Endothelial cell of umbilical vein (primary cell): ENCODE results near the gene SYNM. TPM values are rescaled to one million over a fixed set of nuclear protein-coding genes. Genes with fewer than 3 reads are reported as not detected.

Experiments
- BruUV-seq: library from RNA; stranded (reverse); fragments of 400-500 nt; replicated peaks from 2 replicates; lab custom pipeline; 2021; lab: Mats Ljungman, UMichigan
- CTCF ChIA-PET: fragments of 300-600, 350-600 bp; sonication (Branson Sonifier 250); formaldehyde crosslinking; loops from one replicate; lab custom pipeline; 2021; ENCODE audit warnings: antibody characterized with exemption, inconsistent platforms; lab: Charles Lee
- POLR2A ChIA-PET: fragments of 300-600, 350-600 bp; sonication (Branson Sonifier 250); formaldehyde crosslinking; loops from one replicate; lab custom pipeline; 2021; ENCODE audit warnings: antibody characterized with exemption, inconsistent platforms; lab: Charles Lee
- DNase-seq: peaks from one replicate; pipeline ENCODE4 v3.0.0-alpha.2; 2011; ENCODE audit warnings: low read depth, low spot score
- FAIRE-seq: peaks from 2 replicates; lab custom pipeline; 2011; peaks lifted over from hg19 to GRCh38; lab: Jason Lieb, UNC
- H2AFZ ChIP-seq: 2 replicates; pipeline ENCODE4 v1.6.0; 2012; ENCODE audit warnings: low read depth, low read length, control low read depth, inconsistent platforms
- H3K27ac ChIP-seq: 2 replicates; pipeline ENCODE4 v1.5.1; 2011; ENCODE audit warnings: low read depth, mild to moderate bottlenecking, control low read depth, low read length, moderate library complexity; ENCODE audit not compliant: insufficient read depth
- H3K27me3 ChIP-seq, 2 experiments: 2 replicates each; pipeline versions ENCODE4 v1.6.0 to v1.6.1; 2011; ENCODE audit warnings: low read length in 2 of 2, mixed read lengths in 1 of 2; ENCODE audit not compliant: control insufficient read depth in 2 of 2, insufficient read depth in 2 of 2
- H3K36me3 ChIP-seq, 2 experiments: 2 replicates in 1 of 2; 3 replicates in 1 of 2; pipeline ENCODE4 v1.5.1; 2011; ENCODE audit warnings: low read length in 2 of 2, mild to moderate bottlenecking in 1 of 2, moderate library complexity in 1 of 2; ENCODE audit not compliant: control insufficient read depth in 2 of 2, insufficient read depth in 2 of 2; ENCODE audit errors: extremely low read depth in 1 of 2
- H3K4me1 ChIP-seq: 3 replicates; pipeline ENCODE4 v1.5.1; 2011; ENCODE audit warnings: mild to moderate bottlenecking, low read length; ENCODE audit not compliant: control insufficient read depth, insufficient read depth; ENCODE audit errors: extremely low read depth
- H3K4me2 ChIP-seq: 2 replicates; pipeline ENCODE4 v1.6.1; 2011; ENCODE audit warnings: low read length, control low read depth, mixed read lengths; ENCODE audit not compliant: insufficient read depth
- H3K4me3 ChIP-seq, 3 experiments: fragments of 200-600 bp in 1 of 3; sonication (generic), shearing (Covaris generic) in 1 of 3; replicated peaks in 1 of 3; 2 replicates each; pipeline ENCODE4 v1.5.1; 2011 to 2016; ENCODE audit warnings: control low read depth in 3 of 3, low read length in 3 of 3, mild to moderate bottlenecking in 2 of 3, inconsistent platforms in 1 of 3, low read depth in 1 of 3, moderate library complexity in 1 of 3; ENCODE audit not compliant: insufficient read depth in 1 of 3
- H3K79me2 ChIP-seq: 2 replicates; pipeline ENCODE4 v1.6.0; 2012; ENCODE audit warnings: low read length, inconsistent platforms; ENCODE audit not compliant: control insufficient read depth, insufficient read depth
- H3K9ac ChIP-seq: replicated peaks from 2 replicates; pipeline ENCODE3; 2011; ENCODE audit warnings: low read length, control low read depth; ENCODE audit not compliant: insufficient read depth; ENCODE audit errors: extremely low read depth
- H3K9me1 ChIP-seq: replicated peaks from 3 replicates; pipeline ENCODE4 v1.6.0; 2011; ENCODE audit warnings: mild to moderate bottlenecking, low read length; ENCODE audit not compliant: control insufficient read depth, insufficient read depth; ENCODE audit errors: extremely low read depth
- H3K9me3 ChIP-seq: replicated peaks from 2 replicates; pipeline ENCODE4 v1.5.1; 2012; ENCODE audit warnings: low read length, inconsistent platforms; ENCODE audit not compliant: control insufficient read depth, insufficient read depth
- H4K20me1 ChIP-seq: replicated peaks from 2 replicates; pipeline ENCODE3; 2011; ENCODE audit warnings: mild to moderate bottlenecking, low read length; ENCODE audit not compliant: control insufficient read depth, insufficient read depth; ENCODE audit errors: extremely low read depth
- CTCF ChIP-seq, 2 donors: IDR thresholded peaks; 1 replicate in 1 of 2; 2 replicates in 1 of 2; pipeline ENCODE4 v1.5.1; 2011; ENCODE audit warnings: low read length in 2 of 2, mild to moderate bottlenecking in 2 of 2, moderate library complexity in 2 of 2, control low read depth in 1 of 2, inconsistent platforms in 1 of 2, low read depth in 1 of 2; ENCODE audit not compliant: insufficient read depth in 1 of 2; ENCODE audit errors: extremely low read depth in 1 of 2
- EZH2 ChIP-seq: IDR thresholded peaks from 2 replicates; pipeline ENCODE4 v1.6.1; 2012; ENCODE audit warnings: borderline replicate concordance, low read depth, mild to moderate bottlenecking, moderate library complexity, low read length, inconsistent platforms; ENCODE audit not compliant: severe bottlenecking
- FOS ChIP-seq: IDR thresholded peaks from 2 replicates; pipeline ENCODE4 v1.6.1; 2011; ENCODE audit warnings: mild to moderate bottlenecking, low read length, moderate library complexity, borderline replicate concordance; ENCODE audit not compliant: insufficient read depth
- GATA2 ChIP-seq: IDR thresholded peaks from 2 replicates; pipeline ENCODE4 v1.7.0; 2011; ENCODE audit warnings: low read depth, mild to moderate bottlenecking, moderate library complexity, mixed read lengths, low read length; ENCODE audit not compliant: insufficient read length, insufficient read depth
- JUN ChIP-seq: IDR thresholded peaks from 2 replicates; pipeline ENCODE4 v1.6.1; 2011; ENCODE audit warnings: borderline replicate concordance, low read depth; ENCODE audit not compliant: insufficient read length, insufficient read depth
- MAX ChIP-seq: IDR thresholded peaks from 2 replicates; pipeline ENCODE4 v1.6.1; 2011; ENCODE audit not compliant: insufficient read depth, insufficient read length
- MYC ChIP-seq: IDR thresholded peaks from one replicate; pipeline ENCODE4 v1.6.1; 2011; ENCODE audit warnings: mild to moderate bottlenecking, low read depth, low read length
- POLR2A ChIP-seq: IDR thresholded peaks from 2 replicates; pipeline ENCODE4 v1.6.1; 2012; ENCODE audit warnings: low read depth, mild to moderate bottlenecking, control low read depth, low read length
- POLR2AphosphoS5 ChIP-seq: IDR thresholded peaks from 2 replicates; pipeline ENCODE4 v1.6.1; 2012; ENCODE audit warnings: low read depth, mild to moderate bottlenecking, control low read depth, low read length, moderate library complexity; ENCODE audit not compliant: insufficient read depth
- dilution Hi-C: fragments of 300-500 bp; cut with MboI; formaldehyde crosslinking; loops from one replicate; pipeline ENCODE4 v1.15.0; 2019; ENCODE audit warnings: low sequenced_read_pairs; ENCODE audit not compliant: extremely low pct_ligation_motif_present
- intact Hi-C: fragments of 100-400 bp; cut with micrococcal nuclease; formaldehyde crosslinking; loops from one replicate; pipeline ENCODE4 v1.10.0; 2022
- polyA plus RNA-seq, 4 experiments: library from polyadenylated mRNA; depleted of rRNA in 3 of 4; stranded (reverse) in 3 of 4; unstranded in 1 of 4; fragments of >200 nt; gene quantifications; 2 replicates each; pipeline versions ENCODE4 v1.2.1 to v1.2.3, GENCODE V29; 2011 to 2012; ENCODE audit warnings: missing spikeins in 1 of 4
- total RNA-seq: library from RNA; stranded (reverse); gene quantifications from 2 replicates; pipeline ENCODE4 v1.2.3, GENCODE V29; 2021

SYNM gene
- total and polyA plus RNA-seq, 2 donors (not counting 3 experiments of a cell fraction or from before 2014, with no cell fraction given) = 3.7 to 10.2 TPM

- no peak overlapping the region for H3K27ac ChIP-seq
- H3K79me2 ChIP-seq = no peaks in the 10 kb centered on the region
- H3K4me2 ChIP-seq = no peak overlapping the region
- no peaks in the 10 kb centered on the region for H3K9me3 ChIP-seq
- DNase-seq (no peak), FAIRE-seq (no peak)
- H3K4me3 ChIP-seq = no peak overlapping the region
- peaks cover 0 to 4% of the 10 kb centered on the region in 2 experiments for H3K36me3 ChIP-seq
- no TSS peak for BruUV-seq
- H3K27me3 ChIP-seq = no peaks in the 10 kb centered on the region
- ChIA-PET CTCF (interaction anchor here (1.1 to 3.7 kb wide), 5 partner anchors 10 to 75 kb away, joined by 3 to 24 read pairs (median 7); partner anchors contain the start of gene SYNM), POLR2A (no interaction called here)
- no peak overlapping the region for H3K9ac ChIP-seq
- peaks cover 28% of the 10 kb centered on the region for H3K4me1 ChIP-seq
- H2AFZ ChIP-seq = no peak overlapping the region
- no peaks in the 10 kb centered on the region for H3K9me1 ChIP-seq
- no peak for TF ChIP-seq POLR2A
- no peak for TF ChIP-seq MAX
- TF ChIP-seq EZH2 = no peak
- TF ChIP-seq CTCF (IDR thresholded peaks at IDR 0.05; ENCODE audit: extremely low read depth in 1 of 2, insufficient read depth in 1 of 2, low read depth in 1 of 2, low read length in 2 of 2) = no peak
- TF ChIP-seq JUN = no peak
- no peak for TF ChIP-seq FOS
- no peak for TF ChIP-seq MYC
- TF ChIP-seq GATA2 = no peak
- TF ChIP-seq POLR2AphosphoS5 = no peak
- dilution Hi-C loops (no loop called here), intact Hi-C loops (no loop called here)
- no peaks in the 10 kb centered on the region for H4K20me1 ChIP-seq
Observed at GRCh38 chr15:99134317-99134821, 29.5 kb downstream of the SYNM start.
